ENCODE results near the gene FAM180B. TPM values are rescaled to one million over a fixed set of nuclear protein-coding genes. Genes with fewer than 3 reads are reported as not detected.

The FAM180B gene
- total RNA-seq, 1 donor from 2014 or later = not detected

GRCh38 chr11:47595029-47595428 lies 8.6 kb downstream of the FAM180B start:
- H3K4me3 ChIP-seq (ENCODE audit: low read depth, low read length) = no peak overlapping the region
- DNase-seq (ENCODE audit: low read depth) = no peak
- no peak for TF ChIP-seq CTCF (conservative IDR thresholded peaks at IDR 0.05; ENCODE audit: low read depth, low read length)

DNA sequence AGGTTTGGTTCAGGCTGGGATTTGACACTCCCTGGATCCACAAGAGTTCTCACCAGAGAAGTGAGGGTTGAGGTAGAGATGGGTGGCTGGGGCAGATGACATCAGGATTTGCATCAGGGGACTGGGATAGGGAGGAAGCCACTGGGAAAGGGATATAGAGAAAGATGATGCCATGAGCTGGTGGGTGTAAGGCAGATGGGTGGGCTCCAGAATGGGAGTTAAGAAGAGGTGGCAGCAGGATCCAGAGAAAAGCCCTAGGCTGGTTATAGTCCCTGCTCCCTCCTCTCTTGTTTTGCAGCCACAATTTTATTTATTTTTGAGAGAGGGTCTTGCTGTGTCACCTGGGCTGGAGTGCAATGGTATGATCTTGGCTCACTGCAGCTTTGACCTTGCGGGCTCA lies 9.5 kb downstream of the FAM180B start:
- no peak overlapping the region for H3K4me3 ChIP-seq (ENCODE audit: low read depth, low read length)
- no peak for DNase-seq (ENCODE audit: low read depth)
- TF ChIP-seq CTCF (conservative IDR thresholded peaks at IDR 0.05; ENCODE audit: low read depth, low read length) = no peak

DNA sequence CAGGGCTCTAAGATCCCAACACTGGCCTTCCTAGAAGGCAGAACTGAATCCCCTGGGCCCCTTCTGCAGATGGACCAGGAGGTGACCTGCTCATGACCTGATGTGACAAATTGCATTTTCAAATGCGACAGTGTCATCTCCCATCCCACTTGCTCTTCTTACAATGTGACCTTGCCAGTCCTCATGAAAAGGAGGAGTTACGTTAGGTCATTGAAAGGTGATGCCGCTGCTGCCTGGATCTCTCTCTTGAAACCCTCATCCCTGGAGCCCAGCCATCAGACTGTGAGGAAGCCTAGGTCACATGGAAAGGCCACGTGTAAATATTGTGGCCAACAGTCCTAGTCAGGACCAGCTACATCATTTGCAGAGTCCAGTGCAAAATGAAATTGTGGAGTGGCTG lies 13.4 kb downstream of the FAM180B start:
- H3K4me3 ChIP-seq (ENCODE audit: low read depth, low read length) = no peak overlapping the region
- DNase-seq (ENCODE audit: low read depth) = no peak
- TF ChIP-seq CTCF (conservative IDR thresholded peaks at IDR 0.05; ENCODE audit: low read depth, low read length) = no peak

- no peak for TF ChIP-seq CTCF (conservative IDR thresholded peaks at IDR 0.05; ENCODE audit: low read depth, low read length)
- no peak overlapping the region for H3K4me3 ChIP-seq (ENCODE audit: low read depth, low read length)
- no peak for DNase-seq (ENCODE audit: low read depth)
These were observed 16.8 kb downstream of the FAM180B start for GRCh38 chr11:47603295-47603694.

DNA sequence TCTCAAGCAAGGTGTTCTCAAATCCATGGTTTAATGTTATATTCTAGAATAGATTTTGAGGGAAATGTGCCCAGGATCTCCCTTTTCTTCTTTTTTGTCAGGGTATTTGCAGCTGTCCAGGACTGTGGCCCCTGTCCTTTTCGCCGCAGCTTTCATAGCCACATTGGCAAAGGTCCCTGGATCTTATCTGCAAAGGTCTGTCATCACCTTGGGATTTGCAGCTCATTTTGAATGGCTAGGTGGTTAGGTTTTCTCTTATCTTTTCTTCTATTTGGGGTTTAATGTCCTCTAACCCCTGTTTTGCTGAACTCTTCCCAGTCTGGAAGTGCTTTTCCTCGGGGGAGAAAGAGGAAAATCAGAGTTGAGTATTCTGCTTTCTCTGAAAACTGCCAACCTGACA lies 19.4 kb downstream of the FAM180B start:
- H3K4me3 ChIP-seq (ENCODE audit: low read depth, low read length) = no peak overlapping the region
- no peak for TF ChIP-seq CTCF (conservative IDR thresholded peaks at IDR 0.05; ENCODE audit: low read depth, low read length)
- DNase-seq (ENCODE audit: low read depth) = no peak

DNA sequence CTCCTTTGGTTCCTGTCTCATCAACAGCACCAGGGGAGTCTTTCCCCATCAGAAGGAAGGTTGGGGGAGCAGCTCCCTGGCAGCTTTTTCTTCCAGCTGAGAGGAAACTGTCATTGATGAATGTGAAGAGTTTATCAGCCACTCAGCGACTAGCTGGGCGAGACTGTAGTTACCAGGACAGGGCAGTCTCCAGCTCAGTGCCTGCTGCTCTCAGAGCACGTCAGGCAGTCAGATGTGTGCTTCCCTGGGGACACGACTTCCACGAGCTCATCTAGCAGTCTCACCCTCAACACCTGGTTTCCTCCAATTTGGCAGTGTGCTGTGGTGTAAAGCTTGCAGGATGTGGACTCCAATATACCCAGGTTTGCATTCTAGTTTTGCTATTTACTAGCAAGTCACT lies 20.3 kb downstream of the FAM180B start:
- DNase-seq (ENCODE audit: low read depth) = no peak
- no peak for TF ChIP-seq CTCF (conservative IDR thresholded peaks at IDR 0.05; ENCODE audit: low read depth, low read length)
- H3K4me3 ChIP-seq (ENCODE audit: low read depth, low read length) = no peak overlapping the region

DNA sequence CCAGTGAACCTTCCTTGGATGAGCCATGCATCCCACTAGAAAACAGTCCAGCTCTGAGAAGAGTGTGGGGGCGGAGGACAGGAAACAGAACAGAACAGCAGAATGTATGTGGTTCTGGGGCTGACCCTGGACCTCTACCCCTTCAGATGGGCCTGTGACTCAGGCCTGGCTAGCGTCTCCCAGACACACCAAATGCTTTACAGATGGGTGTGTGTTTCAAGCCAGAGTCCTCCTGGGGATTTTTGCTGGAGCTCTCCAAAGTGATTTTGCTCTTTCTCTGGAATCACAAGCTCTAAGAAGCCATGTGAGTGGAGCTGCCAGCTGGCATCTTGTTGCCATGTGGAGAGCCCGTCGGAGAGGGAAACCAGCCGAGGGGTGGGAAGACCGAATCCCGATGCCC lies 20.9 kb downstream of the FAM180B start:
- TF ChIP-seq CTCF (conservative IDR thresholded peaks at IDR 0.05; ENCODE audit: low read depth, low read length) = no peak
- H3K4me3 ChIP-seq (ENCODE audit: low read depth, low read length) = no peak overlapping the region
- no peak for DNase-seq (ENCODE audit: low read depth)

Measured in epithelial cell of proximal tubule (primary cell).